Activated T-cell treated with anti-CD3 and anti-CD28 coated beads for 4 hours (primary cell): Measurements from ENCODE around the gene ASCC2.
A peak's percentile ranks its signal among the peaks of the same experiment; 100 is the strongest.
"Not testable (repeated sequence)": the region's sequence is repeated elsewhere in the genome, so short reads cannot be mapped to it uniquely, and the experiment has no call there.

ENCODE experiments used
- DNase-seq: peaks from one replicate; pipeline ENCODE4 v3.0.0-alpha.2; 2020

The ASCC2 gene, protein sequence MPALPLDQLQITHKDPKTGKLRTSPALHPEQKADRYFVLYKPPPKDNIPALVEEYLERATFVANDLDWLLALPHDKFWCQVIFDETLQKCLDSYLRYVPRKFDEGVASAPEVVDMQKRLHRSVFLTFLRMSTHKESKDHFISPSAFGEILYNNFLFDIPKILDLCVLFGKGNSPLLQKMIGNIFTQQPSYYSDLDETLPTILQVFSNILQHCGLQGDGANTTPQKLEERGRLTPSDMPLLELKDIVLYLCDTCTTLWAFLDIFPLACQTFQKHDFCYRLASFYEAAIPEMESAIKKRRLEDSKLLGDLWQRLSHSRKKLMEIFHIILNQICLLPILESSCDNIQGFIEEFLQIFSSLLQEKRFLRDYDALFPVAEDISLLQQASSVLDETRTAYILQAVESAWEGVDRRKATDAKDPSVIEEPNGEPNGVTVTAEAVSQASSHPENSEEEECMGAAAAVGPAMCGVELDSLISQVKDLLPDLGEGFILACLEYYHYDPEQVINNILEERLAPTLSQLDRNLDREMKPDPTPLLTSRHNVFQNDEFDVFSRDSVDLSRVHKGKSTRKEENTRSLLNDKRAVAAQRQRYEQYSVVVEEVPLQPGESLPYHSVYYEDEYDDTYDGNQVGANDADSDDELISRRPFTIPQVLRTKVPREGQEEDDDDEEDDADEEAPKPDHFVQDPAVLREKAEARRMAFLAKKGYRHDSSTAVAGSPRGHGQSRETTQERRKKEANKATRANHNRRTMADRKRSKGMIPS

DNA sequence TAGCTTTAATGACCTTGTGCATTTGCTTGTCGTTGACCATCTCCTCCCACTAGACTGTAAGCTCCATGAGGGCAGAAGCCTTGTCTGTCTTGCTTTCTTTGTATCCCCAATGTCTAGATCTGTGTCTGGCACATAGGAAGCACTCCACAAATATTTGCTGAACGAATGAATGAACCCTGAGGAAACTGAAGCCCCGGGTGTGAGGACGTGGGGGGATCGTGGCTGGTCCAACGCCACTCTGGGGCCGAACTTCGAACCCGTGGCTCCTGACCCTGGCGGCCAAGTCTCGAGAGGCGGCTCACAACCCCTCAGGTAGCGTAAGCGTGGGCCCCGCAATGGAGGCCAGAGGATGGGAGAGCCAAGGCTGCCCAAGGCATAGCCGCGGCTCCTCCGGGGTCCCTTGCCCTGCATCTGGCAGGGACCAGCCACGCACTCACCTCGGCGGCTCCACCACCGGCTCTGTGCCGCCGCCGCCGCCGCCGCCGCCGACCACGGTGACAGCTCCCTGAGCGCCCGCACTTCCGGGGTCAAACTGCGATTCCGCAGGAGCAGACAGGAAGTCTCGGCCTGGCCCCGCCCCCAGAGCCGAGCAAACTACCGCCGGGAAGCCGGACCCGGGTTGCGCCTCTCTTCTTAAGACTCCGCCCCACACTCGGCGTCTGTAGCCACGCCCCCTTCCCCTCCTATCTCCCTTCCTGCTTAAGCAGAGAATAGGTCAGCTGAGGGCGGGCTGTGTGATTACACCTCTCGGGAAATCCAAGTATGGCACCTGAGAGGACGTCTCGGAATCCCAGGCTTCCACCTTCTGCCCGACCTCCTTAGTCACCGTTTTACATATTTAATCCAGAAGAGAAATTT is at the start of gene ASCC2:
Gene ASCC2 (minus strand): TSS at position 534 of the 858 bp plus-strand sequence. CDS start 5,949 bp downstream, outside the sequence.
- DNase-seq, result peak; percentile 99

DNA sequence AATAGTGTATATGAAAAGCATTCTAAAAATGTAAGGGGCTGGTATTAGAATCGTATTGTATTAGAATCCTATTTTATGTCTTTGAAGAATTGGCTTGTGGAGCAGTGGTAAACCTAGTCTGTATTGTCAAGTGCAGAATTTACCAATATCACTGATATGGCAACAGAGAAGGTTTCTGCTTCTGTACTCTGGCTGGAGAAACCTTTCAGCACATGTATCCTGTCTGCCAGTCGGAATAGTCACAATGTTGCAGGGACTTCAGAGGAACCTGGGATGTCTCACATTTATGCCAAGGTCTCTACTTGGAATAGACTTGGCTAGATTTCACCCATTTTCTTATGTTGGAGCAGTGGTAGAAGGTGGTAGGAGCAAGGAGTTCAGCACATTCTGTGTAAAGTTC is 49.3 kb upstream of the ASCC2 start:
- DNase-seq, result no peak

DNA sequence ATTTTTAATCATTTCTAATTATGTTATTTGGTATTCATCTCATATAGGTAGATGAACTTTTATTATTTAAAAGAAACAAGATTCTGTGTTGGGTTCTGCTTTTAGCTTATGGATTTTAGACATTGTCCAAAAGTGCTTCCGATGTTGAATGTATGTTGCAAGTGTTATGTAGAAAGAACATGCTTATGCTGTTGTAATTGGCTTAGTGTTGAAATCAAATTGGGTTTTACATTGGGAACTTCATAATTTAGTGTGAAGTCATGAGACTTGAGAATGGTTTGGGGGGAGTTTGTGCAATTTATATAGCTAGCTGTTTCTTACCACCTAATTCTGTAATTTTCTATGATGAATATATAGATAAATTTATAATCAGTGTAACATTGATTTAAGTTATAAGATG is 48.5 kb upstream of the ASCC2 start:
- no peak for DNase-seq

DNA sequence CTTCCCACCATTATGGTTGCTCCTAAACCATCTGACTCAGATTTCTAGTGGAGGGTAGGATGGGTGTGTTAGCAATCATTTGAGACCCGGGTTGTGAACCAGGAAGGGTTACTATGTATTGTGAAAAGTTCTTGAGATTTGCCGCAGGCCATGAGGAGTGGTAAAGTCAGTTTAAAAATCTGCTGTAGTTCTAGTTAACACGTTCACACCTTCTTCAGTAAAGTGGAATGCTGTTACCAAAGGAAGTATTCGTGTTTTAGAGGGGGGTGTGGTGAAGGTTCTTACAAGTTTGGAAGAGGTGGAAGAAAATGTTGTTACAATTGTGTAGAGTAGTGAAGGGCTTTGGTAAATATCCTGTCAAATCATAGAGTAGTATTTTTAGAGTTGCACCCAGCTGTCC is 47.5 kb upstream of the ASCC2 start:
- DNase-seq, result no peak

DNA sequence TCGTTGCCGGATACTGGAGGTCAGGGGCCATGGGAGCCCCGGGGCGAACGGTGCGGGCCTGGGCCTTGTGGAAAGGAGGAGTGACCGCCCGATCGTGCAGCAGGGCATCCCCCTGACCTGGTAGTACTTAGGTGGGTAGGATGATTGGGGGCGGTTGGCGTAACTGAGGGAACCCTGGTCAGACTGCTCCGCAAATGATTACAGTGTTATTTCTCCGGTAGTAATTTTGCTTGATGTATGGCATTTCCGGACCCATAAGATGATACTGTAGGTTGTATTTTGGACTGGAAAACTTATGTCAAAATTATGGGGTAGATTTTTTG is 45.7 kb upstream of the ASCC2 start:
- no peak for DNase-seq

DNA sequence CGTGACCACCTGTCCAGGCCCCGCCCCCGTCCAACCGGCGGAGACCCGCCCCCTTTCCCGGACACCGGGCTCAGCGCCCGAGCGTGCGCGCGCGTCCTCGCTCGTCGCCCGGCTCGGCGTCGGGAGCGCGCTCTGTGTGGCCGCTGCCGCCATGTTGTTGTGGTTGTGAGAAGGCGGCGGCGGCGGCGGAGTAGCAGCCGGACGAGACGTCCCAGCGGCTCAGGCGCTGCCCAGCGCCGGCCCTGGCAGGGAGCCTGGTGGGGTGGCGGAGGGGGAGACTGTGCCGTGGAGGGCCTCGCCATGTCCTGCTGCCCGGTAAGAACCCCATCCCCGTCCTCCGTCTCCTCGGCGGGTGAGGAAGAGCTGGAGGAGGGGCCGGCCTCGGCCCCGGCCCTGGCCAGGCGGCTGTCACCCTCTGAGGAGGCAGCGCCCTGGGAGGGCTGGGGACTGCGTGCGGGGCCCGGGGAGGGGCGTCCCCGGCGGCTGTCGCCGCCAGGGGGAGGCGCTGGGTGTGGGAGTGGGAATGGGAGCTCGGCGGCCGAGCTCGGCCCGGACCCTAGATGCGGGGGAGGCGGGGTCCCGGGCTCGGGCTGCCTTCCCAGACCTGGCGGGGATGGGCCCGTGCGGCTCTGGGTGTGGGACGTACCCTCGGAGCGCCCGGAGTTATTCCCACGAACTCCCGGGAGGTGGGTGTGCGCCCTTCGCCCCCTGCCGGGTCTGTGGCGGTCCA is 45.1 kb upstream of the ASCC2 start, which contains the start of gene MTMR3:
Gene MTMR3 (plus strand): TSS at position 130 of the 730 bp plus-strand sequence. CDS start 87,886 bp downstream, outside the sequence.
- DNase-seq, result peak; percentile 95

DNA sequence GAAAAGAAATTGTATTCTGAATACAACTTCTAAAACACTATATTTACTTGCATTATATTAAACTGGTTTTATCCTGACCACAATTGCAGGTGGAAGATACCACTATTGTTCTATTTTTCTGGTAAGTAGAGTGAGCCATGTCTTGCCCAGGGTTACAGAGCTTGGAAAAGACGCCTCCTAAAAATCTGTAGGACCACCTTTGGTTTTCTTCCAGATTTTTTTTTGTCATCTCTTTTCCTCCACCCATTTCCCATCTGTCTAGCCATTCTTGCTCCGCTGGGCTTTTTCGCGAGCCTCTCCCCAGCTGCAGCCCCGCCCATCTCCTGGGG is 44.6 kb upstream of the ASCC2 start:
- no peak for DNase-seq

DNA sequence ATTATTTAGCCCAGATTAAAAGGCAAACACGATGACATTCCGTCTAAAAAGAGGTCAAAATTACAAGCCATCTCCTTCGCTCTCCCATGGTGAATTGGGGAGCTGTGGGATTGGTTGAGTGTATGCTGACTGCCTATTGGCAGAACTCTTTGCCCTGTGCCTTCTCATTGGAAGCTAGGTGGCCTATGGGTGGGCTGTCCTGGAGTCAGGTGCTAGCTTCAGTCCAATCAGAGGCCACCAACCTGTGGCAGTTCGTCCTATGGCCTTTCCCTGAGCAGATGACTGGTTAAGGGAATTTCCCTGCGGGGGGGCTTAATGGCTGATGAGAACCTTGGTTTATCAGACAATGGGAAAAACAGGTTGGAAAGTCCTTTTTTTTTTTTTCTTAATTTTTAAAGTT is 41.7 kb upstream of the ASCC2 start:
- no peak for DNase-seq

DNA sequence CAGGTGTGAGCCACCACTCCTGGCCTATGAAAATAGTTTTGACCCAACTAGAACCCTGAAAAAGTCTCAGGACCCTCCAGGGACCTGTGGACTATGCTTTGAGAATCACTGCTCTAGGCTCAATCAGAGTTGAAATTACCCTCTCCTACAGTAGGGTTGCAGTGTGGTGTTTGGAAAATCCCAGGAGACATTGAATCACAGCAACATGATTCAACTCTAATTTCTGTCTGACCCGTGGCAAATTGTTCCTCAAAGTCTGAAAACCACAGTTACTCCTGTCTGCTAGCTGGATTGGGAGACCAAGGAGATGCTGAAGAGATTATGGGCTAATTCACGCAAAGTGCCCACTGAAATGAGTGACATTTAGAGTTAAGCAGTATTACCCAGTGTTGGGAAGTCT is 39.5 kb upstream of the ASCC2 start:
- DNase-seq, result no peak

DNA sequence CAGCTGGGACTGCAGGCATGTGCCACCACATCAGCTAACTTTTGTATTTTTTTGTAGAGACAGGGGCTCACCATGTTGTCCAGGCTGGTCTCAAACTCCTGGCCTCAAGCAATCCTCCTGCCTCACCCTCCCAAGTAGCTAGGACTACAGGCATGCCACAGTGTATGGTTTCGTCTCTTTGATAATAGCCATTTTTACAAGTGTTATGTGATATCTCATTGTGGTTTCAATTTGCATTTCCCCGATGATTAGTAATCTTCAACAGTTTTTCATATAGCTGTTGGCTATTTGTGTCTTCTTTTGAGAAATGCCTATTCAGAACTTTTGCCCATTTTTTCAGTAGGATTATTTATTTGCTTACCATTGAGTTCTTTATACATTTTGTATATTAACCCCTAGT is 35.9 kb upstream of the ASCC2 start:
- DNase-seq, result no peak

DNA sequence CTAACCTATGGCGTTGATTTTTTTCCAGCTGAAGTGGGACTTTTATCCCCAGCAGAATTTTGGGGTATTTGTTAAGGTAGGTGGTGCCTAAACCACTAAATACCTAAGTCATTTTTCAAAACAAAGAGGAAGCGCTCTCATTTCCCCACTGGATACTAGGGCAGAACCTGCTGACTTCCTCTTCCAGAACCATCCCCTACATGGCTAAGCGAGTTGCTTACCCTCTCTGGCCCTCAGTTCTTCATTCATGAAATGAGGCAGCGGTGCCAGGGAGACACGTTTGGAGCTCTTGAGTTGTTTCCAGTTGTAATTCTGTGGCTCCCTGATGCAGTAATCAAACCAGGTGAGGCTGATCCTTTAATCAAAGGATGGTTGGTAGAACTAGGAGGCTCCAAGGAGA is 34.9 kb upstream of the ASCC2 start:
- DNase-seq, result no peak

DNA sequence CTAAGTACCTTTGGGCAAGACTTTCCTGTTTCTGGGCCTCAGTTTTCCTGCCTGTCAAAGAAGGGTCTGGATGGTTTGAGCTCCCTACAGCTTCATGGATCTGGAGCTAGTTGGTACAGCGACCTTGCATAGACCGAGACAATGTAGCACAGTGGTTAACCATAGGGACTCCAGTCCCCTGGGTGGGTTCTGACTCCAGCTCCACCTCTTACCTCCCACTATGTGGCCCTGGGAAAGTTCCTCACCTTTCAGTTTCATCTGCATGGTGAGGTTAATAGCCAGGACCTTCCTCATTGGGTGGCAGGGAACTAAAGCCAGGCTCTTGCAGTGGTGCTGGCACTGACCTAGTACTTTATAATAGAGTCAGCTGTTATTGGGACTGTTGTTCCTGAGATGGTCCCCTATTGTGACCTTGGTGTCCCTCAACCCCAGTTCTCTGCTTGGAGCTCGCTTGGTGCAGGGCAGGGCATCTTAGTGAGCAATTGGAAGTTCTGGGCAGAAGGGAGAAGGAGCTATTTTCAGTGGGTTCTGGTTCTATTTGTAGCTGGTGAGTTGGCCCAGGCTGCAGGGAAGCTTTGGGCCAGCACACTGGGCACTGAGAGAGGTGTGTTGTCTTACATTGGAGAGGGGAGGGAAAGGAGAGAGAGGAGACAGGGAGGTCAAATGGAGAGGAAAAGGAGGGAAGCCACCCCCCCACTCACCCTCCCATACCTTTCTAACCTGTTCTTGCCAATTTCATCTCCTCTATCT is 34.2 kb upstream of the ASCC2 start:
- no peak for DNase-seq

DNA sequence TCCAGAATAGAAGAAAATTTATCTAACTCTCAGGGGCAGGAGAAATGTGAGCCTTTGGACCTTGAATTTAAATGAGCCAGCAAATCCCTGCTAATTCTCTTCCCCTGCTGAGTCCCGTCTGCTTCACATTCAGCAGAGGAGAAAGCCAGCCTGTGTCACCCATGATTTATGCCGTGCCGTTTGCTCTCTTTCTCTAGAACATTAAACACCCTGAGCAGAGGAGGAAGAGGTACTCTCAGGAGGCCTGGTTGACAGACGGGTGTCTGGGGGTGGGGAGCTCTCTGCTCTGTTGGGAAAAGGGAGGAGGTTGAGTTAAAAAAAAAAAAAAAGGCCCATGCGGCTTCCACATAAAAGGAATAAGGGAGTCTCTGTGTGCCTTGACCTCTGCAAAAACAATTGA is 33.6 kb upstream of the ASCC2 start:
- DNase-seq, result no peak

DNA sequence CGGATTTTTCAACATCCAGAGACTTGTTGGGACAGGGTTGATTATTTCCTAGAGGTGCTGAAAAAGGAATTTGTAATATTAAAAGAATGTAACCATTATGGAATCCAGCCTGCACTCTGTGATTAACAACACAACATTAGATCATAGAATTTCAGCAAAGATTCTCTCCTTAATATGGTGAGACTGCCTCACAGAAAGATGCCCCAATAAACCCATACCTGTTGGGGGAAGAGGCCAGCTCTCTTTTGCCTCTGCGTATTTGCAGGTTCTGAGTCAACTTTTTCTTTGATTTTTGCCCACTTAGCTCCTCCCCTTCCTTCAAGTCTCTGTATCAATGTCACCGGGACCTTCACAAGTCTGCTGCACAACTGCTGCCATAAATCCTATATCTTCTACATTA is 32.5 kb upstream of the ASCC2 start:
- DNase-seq, result no peak

DNA sequence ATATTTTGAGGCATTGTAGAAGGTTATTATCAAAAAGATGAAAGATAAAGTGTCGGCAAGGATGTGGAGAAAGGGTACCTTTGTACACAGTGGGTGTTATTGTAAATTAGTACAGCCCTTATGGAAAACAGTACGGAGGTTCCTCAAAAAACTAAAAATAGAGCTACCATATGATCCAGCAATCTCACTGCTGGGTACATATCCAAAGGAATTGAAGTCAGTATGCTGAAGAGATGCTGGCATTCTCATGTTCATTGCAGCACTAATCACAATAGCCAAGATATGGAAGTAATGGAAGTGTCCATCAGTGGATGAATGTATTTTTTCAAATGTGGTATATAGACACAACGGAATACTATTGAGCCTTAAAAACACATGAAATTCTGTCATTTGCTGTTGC is 29.8 kb upstream of the ASCC2 start:
- no peak for DNase-seq

DNA sequence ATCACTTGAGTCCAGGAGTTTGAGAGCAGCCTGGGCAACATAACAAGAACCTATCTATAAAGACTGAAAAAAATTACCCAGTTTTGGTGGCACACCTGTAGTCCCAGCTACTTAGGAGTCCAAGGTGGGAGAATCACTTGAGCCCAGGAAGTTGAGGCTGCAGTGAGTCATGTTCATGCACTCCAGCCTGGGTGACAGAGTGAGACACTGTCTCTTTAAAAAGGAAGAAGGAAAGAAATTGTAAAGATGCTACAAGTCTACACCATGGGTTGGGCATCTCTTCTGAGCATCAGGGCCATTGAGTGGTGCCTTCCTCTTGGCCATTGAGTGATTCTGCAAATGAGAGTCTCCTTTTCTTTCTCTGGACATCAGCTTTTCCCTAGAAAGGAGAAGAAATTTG is 29.2 kb upstream of the ASCC2 start:
- DNase-seq, result no peak

DNA sequence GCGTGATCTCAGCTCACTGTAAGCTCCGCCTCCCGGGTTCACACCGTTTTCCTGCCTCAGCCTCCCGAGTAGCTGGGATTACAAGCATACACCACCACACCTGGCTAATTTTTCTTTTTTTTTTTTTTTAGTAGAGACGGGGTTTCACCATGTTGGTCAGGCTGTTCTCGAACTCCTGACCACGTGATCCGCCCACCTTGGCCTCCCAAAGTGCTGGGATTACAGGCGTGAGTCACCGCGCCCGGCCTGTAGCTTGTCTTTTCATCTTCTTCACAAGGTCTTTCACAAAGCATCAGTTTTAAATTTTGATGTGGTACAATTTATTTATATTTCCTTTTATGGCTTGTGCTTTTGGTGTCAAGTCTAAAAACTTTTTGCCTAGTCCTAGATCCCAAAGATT is 27.5 kb upstream of the ASCC2 start:
- not testable (repeated sequence) for DNase-seq

DNA sequence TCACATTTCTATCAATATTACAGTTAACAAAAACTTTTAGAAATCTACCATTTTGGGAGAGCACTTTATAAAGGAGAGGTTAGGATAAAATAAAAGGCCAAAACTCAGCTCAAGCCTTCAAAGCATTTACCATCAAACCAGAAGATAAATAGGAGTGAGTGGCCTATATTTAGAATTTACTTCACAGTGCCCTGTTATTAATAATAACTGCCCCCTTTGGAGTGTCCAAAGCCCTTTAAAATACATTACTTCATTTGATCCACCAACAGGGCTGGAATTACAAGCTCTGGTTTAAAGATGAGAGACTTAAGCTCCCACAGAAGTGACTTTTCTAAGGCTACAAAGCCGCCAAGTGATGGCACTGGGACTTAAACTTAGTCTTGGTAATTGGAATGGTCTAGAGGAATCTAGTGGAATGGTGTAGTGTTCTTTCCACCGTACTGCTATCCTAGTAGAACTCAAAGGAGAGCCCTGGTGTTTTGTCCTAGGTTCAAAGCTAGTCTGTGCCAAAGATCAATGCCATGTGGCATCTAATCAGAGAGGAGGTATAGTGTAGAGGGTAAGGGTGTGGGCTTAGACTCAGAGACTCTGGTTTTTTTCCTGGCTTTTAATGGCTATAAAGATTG is 23.7 kb upstream of the ASCC2 start:
- no peak for DNase-seq

DNA sequence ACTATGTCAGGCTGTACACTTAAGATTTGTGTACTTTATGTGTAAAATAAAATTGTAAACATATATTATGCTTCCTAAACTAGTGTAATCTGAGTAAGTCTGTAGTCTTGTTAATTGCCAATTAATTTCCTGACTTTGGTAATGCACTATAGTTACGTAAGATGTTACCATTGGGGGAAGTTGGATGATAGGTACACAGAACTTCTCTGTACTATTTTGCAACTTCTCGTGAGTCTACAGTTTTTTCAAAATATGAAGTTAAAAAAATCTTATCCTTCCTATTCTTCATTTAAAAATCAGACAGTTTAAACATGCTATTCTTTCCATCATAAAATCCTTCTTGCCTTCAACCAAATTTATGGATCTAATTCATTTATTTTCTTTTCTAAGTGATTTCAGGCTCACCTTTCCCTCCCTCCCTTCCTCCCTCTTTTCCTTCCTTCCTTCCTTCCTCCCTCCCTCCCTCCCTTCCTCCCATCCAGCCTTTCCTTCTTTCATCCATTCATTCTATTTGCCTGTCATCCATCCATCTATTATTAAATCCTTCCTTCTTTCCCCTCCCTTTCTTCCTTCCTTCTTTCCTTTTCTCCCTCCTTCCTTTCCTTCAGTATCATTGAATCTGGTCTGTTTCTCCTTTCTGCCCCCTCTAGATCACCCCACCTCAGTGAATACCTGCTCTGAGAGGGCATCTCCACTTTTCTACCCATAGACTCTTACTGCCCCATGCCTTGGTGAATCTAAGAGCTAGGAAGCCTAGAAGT is 22.1 kb upstream of the ASCC2 start:
- no peak for DNase-seq

DNA sequence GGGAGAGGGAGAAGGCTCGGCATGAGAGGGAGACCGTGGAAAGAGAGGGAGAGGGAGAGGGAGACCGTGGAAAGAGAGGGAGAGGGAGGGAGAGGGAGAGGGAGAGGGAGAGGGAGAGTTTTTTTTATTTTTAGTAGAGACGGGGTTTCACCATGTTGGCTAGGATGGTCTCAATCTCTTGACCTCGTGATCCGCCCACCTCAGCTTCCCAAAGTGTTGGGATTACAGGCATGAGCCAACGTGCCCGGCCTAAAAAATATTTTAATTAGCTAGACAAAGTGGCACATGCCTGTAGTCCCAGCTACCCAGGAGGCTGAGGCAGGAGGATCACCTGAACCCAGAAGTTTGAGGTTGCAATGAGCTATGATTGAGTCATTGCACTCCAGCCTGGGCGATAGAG is 21.0 kb upstream of the ASCC2 start:
- DNase-seq, result not testable (repeated sequence)

DNA sequence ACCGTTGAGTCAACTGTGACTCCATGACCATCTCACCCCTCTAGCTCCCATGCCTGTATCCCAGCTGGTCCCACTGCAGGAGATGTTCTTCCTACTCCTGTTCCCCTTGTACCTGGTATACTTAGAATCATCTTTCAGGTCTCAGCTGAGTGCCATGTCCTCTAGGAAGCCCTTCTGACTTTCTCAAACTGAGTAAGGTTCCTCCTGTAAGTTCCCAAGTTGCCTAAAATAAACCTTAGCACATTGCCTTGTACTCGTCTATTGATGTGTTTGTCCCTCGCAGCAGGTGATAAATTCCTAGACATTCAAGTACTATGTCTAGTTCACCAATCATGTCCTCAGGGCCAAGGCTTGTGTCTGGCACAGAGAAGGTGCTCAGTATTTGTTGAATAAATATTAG is 18.4 kb upstream of the ASCC2 start:
- DNase-seq, result no peak
